GM08714 (cell line): ENCODE results near the gene RPS14.

Source experiments
- H3K4me3 ChIP-seq: fragments of 200-500 bp; sonication (Bioruptor generic); 2 replicates; pipeline ENCODE4 v1.5.1; 2014; ENCODE audit warnings: mild to moderate bottlenecking, low read length, inconsistent platforms
- ZNF274 ChIP-seq: IDR thresholded peaks from 2 replicates; pipeline ENCODE4 v1.6.1; 2012; ENCODE audit warnings: mild to moderate bottlenecking, low read depth, low read length

Gene RPS14

GRCh38 chr5:150397782-150398721 is 51.5 kb downstream of the RPS14 start:
- H3K4me3 ChIP-seq, result no peak overlapping the region

GRCh38 chr5:150397146-150397781 is 52.3 kb downstream of the RPS14 start:
- H3K4me3 ChIP-seq, result no peak overlapping the region
- no peak for TF ChIP-seq ZNF274

More at GRCh38 chr5:150397782-150398721, 51.5 kb downstream of the RPS14 start:
- TF ChIP-seq ZNF274, result no peak

GRCh38 chr5:150396267-150396666 is 53.3 kb downstream of the RPS14 start:
- no peak overlapping the region for H3K4me3 ChIP-seq
- TF ChIP-seq ZNF274, result no peak

GRCh38 chr5:150395688-150395975 is 53.9 kb downstream of the RPS14 start:
- TF ChIP-seq ZNF274, result no peak
- H3K4me3 ChIP-seq, result no peak overlapping the region

GRCh38 chr5:150394912-150395687 is 54.4 kb downstream of the RPS14 start:
- no peak for TF ChIP-seq ZNF274
- no peak overlapping the region for H3K4me3 ChIP-seq

- no peak for TF ChIP-seq ZNF274
- H3K4me3 ChIP-seq, result no peak overlapping the region
Measured at GRCh38 chr5:150394131-150394530, 55.4 kb downstream of the RPS14 start.

GRCh38 chr5:150393096-150393645 is 56.4 kb downstream of the RPS14 start:
- no peak for TF ChIP-seq ZNF274
- no peak overlapping the region for H3K4me3 ChIP-seq

- H3K4me3 ChIP-seq, result no peak overlapping the region
- no peak for TF ChIP-seq ZNF274
Measured at GRCh38 chr5:150392680-150393079, 56.9 kb downstream of the RPS14 start.
